ENCODE data around the gene ITIH2. TPM values are rescaled to one million over a fixed set of nuclear protein-coding genes. Genes with fewer than 3 reads are reported as not detected.

The ITIH2 gene
- total RNA-seq, 1 donor, result not detected

- Histone ChIP-seq H3K27ac (ENCODE audit: low read depth, low read length) (no peak overlapping the region), H3K4me2 (ENCODE audit: insufficient read depth, low read length) (no peak overlapping the region), H3K27me3 (ENCODE audit: insufficient read depth, low read length) (no peaks in the 10 kb centered on the region), H2AFZ (ENCODE audit: low read length) (no peak overlapping the region), H3K4me1 (ENCODE audit: insufficient read depth, low read length) (peaks cover 8% of the 10 kb centered on the region), H3K4me3 (ENCODE audit: insufficient read depth, low read length) (no peak overlapping the region), H4K20me1 (ENCODE audit: insufficient read depth, low read length) (no peaks in the 10 kb centered on the region), H3K79me2 (ENCODE audit: insufficient read depth, low read length) (no peaks in the 10 kb centered on the region), H3K36me3 (ENCODE audit: insufficient read depth, low read length) (peaks cover 64% of the 10 kb centered on the region), H3K9me3 (ENCODE audit: low read depth, low read length) (no peaks in the 10 kb centered on the region)
- no peak for TF ChIP-seq CTCF (IDR thresholded peaks at IDR 0.05; ENCODE audit: extremely low read depth, low read depth, low read length)
- DNase-seq (ENCODE audit: insufficient read length, low spot score, missing footprints), result no peak
These were observed 60.8 kb downstream of the ITIH2 start for GRCh38 chr10:7763929-7764328.

- Histone ChIP-seq H3K27me3 (ENCODE audit: insufficient read depth, low read length) (no peaks in the 10 kb centered on the region), H3K4me1 (ENCODE audit: insufficient read depth, low read length) (peaks cover 8% of the 10 kb centered on the region), H4K20me1 (ENCODE audit: insufficient read depth, low read length) (no peaks in the 10 kb centered on the region), H3K4me2 (ENCODE audit: insufficient read depth, low read length) (no peak overlapping the region), H2AFZ (ENCODE audit: low read length) (no peak overlapping the region), H3K79me2 (ENCODE audit: insufficient read depth, low read length) (no peaks in the 10 kb centered on the region), H3K36me3 (ENCODE audit: insufficient read depth, low read length) (peaks cover 45% of the 10 kb centered on the region), H3K27ac (ENCODE audit: low read depth, low read length) (peak overlapping the region; percentile 52), H3K9me3 (ENCODE audit: low read depth, low read length) (no peaks in the 10 kb centered on the region), H3K4me3 (ENCODE audit: insufficient read depth, low read length) (no peak overlapping the region)
- no peak for TF ChIP-seq CTCF (IDR thresholded peaks at IDR 0.05; ENCODE audit: extremely low read depth, low read depth, low read length)
- DNase-seq (ENCODE audit: insufficient read length, low spot score, missing footprints), result no peak
These were observed 63.1 kb downstream of the ITIH2 start for GRCh38 chr10:7766241-7766640.

DNA sequence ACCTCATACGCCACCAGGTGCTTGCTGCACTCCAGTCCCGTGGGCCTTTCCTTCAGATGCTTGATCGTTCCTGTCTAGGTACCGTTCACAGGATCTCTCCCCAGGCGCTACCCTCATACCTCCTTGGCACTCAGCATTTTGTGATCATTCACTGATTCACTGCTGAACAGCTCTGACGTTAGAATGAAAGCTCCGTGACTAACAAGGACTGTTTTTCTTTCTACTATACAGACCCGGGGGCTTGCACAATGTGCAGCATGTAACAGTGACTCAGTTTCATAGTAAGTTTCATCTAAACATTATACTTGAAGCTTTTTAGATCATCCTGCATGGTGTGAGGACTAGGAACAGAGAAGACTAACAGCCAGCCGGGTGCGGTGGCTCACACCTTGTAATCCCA, 64.1 kb downstream of the ITIH2 start:
- H3K27me3 ChIP-seq (ENCODE audit: insufficient read depth, low read length), result no peaks in the 10 kb centered on the region
- H3K4me3 ChIP-seq (ENCODE audit: insufficient read depth, low read length), result no peak overlapping the region
- peaks cover 39% of the 10 kb centered on the region for H3K36me3 ChIP-seq (ENCODE audit: insufficient read depth, low read length)
- no peak overlapping the region for H2AFZ ChIP-seq (ENCODE audit: low read length)
- H4K20me1 ChIP-seq (ENCODE audit: insufficient read depth, low read length), result no peaks in the 10 kb centered on the region
- H3K4me1 ChIP-seq (ENCODE audit: insufficient read depth, low read length), result peaks cover 8% of the 10 kb centered on the region
- peak; percentile 89 for DNase-seq (ENCODE audit: insufficient read length, low spot score, missing footprints)
- peak overlapping the region; percentile 27 for H3K4me2 ChIP-seq (ENCODE audit: insufficient read depth, low read length)
- no peaks in the 10 kb centered on the region for H3K79me2 ChIP-seq (ENCODE audit: insufficient read depth, low read length)
- no peak for TF ChIP-seq CTCF (IDR thresholded peaks at IDR 0.05; ENCODE audit: extremely low read depth, low read depth, low read length)
- H3K27ac ChIP-seq (ENCODE audit: low read depth, low read length), result peak overlapping the region; percentile 52
- H3K9me3 ChIP-seq (ENCODE audit: low read depth, low read length), result no peaks in the 10 kb centered on the region

- no peak overlapping the region for H3K4me2 ChIP-seq (ENCODE audit: insufficient read depth, low read length)
- no peaks in the 10 kb centered on the region for H4K20me1 ChIP-seq (ENCODE audit: insufficient read depth, low read length)
- no peaks in the 10 kb centered on the region for H3K27me3 ChIP-seq (ENCODE audit: insufficient read depth, low read length)
- peaks cover 3% of the 10 kb centered on the region for H3K79me2 ChIP-seq (ENCODE audit: insufficient read depth, low read length)
- H3K27ac ChIP-seq (ENCODE audit: low read depth, low read length), result no peak overlapping the region
- no peaks in the 10 kb centered on the region for H3K9me3 ChIP-seq (ENCODE audit: low read depth, low read length)
- no peak overlapping the region for H2AFZ ChIP-seq (ENCODE audit: low read length)
- TF ChIP-seq CTCF (IDR thresholded peaks at IDR 0.05; ENCODE audit: extremely low read depth, low read depth, low read length), result no peak
- H3K4me1 ChIP-seq (ENCODE audit: insufficient read depth, low read length), result peaks cover 8% of the 10 kb centered on the region
- DNase-seq (ENCODE audit: insufficient read length, low spot score, missing footprints), result no peak
- no peak overlapping the region for H3K4me3 ChIP-seq (ENCODE audit: insufficient read depth, low read length)
- peaks cover 38% of the 10 kb centered on the region for H3K36me3 ChIP-seq (ENCODE audit: insufficient read depth, low read length)
These were observed 65.3 kb downstream of the ITIH2 start for GRCh38 chr10:7768417-7768816.

All from osteoblast (primary cell).